HG02852 (cell line): ENCODE measurements around the gene ZFP90.
"Not testable (repeated sequence)": the region's sequence is repeated elsewhere in the genome, so short reads cannot be mapped to it uniquely, and the experiment has no call there.

ENCODE experiments used
- ATAC-seq: cut with Tn5 transposase; IDR thresholded peaks from one replicate; pipeline ENCODE4 v1.9.1; 2021; ENCODE audit warnings: mild to moderate bottlenecking, moderate library complexity; ENCODE audit not compliant: unreplicated experiment

Gene ZFP90

DNA sequence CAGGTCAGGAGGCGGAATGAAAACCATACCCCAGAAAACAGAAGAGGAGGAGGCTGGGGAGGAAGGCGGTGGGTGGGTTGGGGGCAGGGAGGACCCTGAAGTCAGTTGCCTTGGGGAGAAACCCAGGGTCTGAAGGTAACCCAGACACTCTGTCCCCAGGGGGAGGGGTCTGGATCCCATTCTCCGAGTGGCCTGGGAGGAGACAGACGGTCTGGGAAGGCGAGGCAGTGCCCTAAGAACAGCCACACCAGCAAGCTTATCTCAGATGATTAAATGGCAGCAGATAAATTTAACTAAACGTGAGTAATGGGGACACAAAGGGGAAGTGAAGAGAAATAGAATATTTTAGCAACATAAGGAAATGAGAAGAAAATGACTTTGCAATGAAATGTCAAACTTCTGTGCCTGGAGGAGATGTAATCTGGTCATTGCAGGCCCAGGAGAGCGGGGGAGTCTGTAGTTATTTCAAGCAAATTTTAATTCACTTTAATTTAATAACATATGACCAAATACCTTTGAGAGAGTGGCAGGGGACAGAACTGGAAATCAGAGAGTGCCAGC lies 21.4 kb upstream of the ZFP90 start:
- no peak for ATAC-seq

DNA sequence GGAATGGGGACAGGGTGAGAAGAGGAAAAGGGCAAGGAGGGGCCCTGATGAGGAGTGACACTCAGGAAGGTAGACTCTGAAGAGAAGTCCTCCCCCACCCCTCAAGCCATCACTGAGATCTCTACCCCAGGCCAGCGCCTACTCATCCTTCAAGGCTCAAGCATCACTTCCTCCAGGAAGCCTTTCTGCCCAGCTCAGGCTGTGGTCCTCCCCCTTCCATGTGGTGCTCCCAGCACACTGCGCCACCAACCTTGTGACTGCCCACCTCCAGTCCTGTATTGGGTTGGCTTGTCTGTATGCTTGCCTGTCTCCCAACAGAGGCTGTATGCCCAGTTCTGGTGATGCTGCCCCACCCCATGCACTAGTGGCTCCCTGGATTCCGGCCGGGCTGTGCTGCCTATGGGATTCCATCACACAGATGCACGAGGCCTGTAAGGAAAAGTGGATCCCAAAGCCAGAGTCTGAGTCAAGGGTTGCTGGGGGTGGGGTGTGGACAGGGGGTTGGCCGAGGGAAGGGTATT lies 19.8 kb upstream of the ZFP90 start:
- ATAC-seq = no peak

DNA sequence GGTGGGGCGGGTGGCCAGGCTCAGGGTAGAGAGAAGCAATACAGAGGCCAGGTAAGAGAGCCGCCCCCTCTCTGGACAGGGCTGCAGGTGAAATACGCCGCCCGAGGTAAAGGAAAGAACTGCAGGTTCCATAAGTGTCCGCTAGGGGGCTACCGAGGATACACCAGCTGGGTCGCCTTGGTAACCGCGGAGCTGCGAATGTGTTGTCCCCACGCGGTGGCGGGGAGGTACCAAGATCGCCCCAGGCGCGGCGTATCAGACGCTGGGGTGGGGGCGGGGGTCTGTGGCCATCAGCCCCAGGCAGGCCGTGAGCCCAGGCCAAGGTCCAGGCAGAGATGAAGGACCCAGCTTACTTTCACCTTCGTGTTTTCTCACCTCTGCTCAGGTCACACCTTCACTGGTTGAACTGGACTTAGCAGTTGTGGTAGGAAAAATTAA lies 18.4 kb upstream of the ZFP90 start:
- peak; percentile 80 for ATAC-seq

DNA sequence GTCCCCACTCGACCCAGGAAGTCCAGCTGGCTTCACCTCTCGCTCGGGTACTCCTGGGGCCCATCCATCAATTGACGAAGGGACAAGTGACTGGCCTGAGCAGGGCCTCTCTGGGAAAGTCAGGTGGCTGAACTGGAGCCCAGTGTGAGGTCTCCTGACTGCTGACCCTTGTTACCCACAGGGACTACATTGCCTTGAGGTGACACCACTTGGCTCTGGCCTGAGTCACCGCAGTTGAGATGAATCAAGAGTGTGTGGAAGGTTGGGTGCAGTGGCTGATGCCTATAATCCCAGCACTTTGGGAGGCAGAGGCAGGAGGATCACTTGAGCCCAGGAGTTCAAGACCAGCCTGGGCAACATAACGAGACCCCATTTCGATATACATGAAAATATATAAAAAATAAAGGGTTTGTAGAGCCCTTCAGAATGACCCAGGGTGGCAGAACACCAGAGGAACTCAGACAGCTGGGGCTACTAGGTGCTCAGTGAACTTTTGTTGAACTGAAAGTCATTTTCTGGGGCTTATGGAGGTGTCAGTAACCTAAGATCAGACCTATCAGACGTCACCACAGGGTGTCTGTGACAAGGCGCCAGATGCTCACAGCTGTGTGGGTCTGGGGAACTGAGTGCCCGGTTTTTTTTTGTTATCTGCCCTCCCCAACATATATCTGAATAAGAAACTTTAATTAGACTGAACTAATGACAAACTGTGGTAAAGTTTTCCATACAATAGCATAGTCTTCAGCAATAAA lies 14.8 kb upstream of the ZFP90 start:
- ATAC-seq = no peak

DNA sequence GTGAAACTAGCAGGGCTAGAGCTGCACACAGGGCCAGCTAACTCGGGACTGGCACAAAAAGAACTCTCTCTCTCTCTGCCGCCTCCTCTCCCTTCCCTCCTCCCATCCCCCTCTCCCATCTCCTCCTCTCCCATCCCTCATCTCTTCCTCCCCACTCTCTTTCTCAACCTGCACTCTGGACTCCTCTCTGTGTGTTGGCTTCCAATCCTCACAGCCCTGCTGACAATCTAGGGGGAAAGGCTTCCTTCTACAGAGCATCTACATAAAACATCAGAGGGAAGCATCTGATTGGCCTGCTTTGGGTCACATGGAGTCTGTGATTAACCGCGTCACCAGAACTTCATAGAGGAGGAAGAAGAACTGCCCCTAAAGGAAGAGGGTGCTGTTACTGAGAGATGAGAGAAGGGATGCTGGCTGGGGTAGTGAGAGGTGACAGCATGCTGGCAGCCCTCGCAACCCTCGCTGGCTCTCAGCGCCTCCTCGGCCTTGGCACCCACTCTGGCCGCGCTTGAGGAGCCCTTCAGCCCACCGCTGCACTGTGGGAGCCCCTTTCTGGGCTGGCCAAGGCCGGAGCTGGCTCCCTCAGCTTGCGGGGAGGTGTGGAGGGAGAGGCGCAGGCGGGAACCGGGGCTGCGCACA lies 12.8 kb upstream of the ZFP90 start:
- ATAC-seq = no peak

DNA sequence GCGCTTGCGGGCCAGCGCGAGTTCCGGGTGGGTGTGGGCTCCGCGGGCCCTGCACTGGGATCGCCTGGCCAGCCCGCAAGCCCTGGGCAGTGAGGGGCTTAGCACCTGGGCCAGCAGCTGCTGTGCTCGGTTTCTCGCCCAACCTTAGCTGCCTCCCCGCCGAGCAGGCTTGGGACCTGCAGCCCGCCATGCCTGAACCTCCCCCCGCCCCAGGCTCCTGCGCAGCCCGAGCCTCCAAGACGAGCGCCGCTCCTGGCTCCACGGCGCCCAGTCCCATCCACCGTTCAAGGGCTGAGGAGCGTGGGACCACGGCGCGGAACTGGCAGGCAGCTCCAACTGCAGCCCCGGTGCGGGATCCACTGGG lies 12.3 kb upstream of the ZFP90 start:
- no peak for ATAC-seq

DNA sequence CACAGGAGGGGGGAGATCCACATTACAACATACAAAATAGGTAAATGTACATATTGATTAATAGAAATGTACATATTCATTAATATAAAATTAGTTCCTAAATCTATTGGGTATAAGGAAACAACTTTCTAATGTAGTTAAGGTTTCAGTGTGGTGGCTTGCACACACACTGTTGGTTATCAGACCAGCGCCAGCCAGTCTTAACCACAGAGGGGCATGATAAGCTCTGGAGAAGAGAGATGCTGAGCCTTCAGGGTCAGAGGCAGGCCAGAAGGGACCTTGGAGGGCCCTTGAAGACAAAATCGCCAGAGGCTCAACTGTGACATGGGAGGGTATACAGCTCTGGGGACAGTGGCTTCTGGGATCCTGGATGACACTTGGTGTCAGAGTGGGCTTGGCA lies 10.9 kb upstream of the ZFP90 start:
- ATAC-seq = no peak

DNA sequence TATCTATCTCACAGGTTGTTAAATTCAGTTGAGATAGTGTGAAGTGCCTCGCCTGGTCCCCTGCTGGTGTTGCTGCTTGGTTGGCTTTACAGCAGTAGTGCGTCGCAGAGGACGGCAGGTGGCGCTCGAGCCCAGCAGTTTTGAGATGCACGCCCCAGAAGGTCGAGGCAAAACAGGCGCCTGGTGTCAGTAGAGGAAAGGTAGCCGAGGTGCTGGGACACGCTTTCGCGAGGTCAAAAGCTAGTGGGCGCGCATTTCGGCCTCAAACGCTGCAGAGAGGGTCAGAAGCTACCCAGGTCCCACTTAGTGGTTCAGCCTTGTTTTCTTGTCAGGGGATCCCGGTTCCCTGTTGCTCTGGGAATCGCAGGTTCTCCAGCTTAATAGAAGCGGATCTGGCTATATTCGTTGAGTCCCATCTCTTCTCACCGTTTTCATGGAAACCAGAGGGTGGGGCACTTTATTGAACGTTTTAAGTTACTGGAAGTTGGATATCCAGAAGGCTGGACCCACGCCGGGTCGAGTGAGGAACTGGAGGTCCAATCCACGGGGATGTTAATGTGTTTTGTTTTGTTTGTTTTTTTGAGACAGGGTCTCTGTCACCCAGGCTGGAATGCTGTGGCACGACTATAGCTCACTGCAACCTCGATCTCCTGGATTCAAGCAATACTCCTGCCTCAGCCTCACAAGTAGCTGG lies 10.3 kb upstream of the ZFP90 start:
- ATAC-seq = peak; percentile 71

DNA sequence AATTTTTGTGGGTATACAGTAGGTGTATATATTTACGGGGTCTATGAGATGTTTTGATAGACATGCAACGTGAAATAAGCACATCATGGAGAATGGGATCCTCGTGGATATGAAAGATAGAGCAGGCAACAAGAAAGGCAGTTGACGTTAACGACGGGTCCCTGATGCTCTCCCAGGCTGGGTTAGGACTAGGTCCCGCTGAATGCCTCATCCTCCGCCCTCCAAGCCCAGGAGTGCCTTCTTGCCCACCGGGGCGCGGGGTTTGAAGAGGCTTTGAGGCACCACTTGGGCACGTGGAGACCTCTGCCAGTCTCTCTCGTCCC lies 9.5 kb upstream of the ZFP90 start:
- peak; percentile 20 for ATAC-seq

DNA sequence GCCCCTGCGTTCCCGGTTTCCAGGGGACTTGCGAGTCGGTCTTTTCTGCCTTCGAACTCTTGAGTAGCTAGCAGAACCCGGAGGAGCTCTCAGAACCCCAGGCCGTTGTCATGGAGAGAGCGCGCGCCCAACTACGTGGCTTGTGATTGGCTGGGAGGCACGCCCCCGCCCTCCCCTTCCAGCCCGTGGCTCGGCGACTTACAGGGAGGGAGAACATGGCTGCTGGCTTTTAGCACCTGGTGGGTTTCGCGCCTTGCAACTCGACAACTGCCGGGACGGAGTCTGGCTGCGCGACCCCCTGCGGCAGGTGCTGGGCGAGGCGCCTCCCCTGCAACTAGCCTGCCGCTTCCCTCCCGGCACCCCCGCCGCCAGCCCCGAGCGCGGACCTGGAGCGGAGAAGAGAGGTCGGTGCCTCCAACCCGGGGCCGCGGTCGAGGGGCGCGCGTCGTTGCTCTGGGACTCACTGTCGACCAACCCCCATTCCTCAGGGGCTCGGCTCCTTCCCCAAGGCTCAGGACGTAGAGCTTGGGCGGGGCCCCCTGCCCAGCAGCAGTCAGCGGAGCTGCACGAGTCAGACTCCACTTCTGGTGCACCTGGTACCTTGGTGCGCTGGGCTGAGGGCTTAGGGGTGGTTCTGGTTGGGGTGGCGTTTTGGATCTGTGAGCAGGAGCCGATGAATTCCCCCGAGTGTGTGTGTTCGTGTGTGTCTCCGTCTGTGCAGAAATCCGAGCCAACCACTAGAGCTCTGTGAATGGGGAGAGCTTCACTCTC lies 9.0 kb upstream of the ZFP90 start:
- ATAC-seq = peak; percentile 89

DNA sequence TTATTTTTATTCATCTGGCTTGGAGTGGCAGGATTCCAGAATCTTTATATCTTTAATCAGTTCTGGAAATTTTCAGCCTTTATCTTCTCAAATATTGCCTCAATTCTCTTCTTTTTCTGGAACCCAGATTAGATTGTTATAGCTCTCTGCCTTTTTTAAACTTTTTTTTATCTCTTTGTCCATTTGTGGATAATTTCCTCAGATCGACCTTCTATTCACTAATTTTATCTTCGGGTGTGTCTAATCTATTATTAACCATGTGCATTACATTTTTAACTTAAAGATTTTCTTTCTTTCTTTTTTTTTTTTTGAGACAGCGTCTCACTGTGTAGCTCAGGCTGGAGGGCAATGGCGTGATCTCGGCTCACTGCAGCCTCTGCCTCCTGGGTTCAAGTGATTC lies 5.2 kb upstream of the ZFP90 start:
- no peak for ATAC-seq

DNA sequence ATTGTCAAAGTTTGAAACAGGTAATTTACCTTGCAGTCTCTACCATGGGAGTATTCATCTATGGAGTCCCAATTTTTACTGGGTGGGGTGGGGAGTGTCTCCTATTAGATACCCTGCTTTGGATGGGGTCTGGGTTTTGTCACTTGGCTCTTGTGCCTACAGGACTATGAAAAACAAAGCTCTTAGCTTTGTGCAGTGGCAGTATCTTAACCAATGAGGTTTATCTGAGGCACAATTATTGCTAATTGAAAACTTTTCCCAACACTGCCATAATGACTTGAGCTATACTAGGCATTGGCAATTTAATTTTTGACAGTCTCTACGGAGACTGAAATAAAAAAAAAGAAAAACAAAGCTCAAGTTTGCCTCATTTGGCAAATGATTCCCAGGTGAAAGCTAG lies 3.8 kb upstream of the ZFP90 start:
- ATAC-seq = no peak

DNA sequence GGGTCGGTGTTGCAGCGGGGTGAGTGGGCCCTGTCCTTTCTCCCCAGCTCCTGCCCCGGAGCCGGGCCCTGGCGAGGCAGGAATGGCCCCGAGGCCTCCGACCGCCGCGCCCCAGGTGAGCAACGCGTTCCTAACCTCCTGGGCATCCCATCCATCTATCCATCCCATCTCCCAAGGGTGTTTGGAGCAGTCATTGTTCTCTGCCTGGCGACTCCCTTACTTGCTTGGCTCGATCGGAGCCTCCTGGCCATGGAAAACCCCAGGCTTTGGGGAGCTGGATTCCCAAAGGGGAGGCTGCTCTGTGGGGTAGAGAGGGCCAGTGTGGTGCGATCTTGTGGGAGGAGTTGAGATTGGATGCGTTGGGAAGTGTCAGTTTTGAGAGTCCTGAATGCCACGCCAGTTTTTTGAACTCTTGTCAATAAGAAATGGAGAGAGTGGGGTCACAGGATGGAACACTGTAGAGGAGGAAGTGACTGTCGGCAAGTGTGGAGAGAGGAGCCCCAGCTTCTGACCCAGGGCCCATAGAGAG lies 684 bp downstream of the ZFP90 start:
- ATAC-seq = peak; percentile 13

DNA sequence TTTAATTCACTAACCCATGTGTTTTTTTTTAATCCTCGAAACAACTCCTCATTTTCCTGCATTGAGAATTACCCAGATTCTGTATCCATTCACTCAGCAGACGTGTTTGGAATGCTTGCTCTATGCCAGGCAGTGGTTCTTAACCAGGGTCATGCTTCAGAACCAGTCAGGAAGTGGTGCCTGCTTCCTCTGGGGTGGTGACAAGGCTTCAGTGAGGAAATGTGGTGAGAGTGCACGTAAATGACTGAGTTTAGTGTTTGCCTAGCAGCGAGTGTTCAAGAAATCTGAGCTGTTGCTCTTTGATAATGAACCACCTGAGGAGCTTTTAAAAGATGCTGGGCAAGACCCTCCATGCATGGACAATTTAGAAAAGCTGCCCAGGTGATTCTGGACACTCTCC lies 9.9 kb downstream of the ZFP90 start:
- ATAC-seq = no peak

DNA sequence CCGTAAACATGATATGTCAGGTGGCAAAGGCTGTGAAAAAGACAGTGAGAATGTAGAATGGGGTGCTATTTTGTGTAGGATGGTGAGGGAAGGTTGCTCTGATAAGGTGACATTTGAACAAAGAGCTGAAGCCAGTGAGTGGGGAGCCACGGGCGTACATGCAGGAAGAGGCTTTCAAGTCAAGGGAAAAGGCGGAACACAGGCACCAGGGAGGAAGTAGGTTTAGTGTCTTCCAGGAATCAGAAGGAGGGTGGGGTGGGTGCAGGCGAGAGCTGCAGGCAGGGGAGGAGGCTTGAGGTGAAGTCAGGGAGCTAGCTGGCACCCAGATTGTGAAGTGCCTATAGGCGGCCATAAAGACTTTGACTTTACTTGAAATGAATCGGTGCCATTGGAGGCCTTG lies 14.1 kb downstream of the ZFP90 start:
- no peak for ATAC-seq

DNA sequence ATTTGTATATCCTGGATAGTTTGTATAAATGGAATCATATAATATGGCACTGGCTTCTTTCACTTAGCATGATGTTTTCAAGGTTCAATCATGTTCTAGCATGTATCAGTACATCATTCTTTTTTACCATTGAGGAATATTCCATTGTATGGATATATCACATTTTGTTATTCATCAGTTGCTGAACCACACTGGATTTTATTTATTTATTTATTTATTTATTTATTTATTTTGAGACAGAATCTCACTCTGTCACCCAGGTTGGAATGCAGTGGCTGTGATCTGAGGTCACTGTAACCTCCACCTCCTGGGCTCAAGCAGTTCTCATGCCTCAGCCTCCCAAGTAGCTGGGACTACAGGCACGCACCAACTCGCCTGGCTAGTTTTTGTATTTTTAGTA lies 21.2 kb downstream of the ZFP90 start:
- ATAC-seq = not testable (repeated sequence)

DNA sequence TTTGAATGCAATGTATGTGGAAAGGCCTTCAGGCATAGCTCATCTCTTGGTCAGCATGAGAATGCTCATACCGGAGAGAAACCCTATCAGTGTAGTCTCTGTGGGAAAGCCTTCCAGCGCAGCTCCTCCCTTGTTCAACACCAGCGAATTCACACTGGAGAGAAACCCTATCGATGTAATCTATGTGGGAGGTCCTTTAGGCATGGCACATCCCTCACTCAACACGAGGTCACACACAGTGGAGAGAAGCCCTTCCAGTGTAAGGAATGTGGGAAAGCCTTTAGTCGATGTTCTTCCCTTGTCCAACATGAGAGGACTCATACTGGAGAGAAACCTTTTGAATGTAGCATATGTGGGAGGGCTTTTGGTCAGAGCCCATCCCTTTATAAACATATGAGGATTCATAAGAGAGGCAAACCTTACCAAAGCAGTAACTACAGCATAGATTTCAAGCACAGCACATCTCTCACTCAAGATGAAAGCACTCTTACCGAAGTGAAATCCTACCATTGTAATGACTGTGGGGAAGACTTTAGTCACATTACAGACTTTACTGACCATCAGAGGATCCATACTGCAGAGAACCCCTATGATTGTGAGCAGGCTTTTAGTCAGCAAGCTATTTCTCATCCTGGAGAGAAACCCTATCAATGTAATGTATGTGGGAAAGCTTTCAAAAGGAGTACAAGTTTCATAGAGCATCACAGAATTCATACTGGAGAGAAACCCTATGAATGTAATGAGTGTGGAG lies 24.7 kb downstream of the ZFP90 start:
- no peak for ATAC-seq

DNA sequence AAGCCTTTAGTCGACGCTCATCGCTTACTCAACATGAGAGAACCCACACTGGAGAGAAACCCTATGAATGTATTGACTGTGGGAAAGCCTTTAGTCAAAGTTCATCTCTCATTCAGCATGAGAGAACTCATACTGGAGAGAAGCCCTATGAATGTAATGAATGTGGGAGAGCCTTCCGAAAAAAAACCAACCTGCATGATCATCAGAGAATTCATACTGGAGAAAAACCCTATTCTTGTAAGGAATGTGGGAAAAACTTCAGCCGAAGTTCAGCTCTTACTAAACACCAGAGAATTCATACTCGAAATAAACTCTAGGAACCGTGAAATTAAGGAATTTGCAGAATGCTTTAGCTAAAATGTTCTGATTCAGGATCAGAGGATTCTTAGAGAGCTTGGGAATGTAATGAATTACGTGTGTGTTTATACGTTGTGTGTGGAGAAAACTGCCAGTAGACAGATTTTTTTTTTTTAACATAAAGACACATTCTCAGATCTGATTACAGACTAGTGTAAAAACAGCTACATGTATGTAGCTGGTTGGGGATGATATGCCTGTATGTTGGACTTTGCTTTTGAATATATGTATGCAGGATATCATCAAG lies 25.4 kb downstream of the ZFP90 start:
- no peak for ATAC-seq

DNA sequence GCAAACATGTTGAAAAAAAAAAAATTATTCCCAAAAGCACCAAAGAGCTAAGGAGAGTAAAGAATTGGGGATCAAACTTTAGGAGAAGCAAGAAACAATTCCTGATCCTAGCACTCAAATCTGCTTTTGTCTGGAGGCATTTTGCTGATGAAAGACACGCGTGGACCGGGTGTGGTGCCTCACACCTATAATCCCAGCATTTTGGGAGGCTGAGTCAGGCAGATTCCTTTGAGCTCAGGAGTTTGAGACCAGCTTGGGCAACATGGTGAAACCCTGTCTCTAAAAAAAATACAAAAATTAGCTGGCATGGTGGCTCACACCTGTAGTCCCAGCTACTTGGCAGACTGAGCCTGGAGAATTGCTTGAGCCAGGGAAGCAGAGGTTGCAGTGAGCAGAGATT lies 35.4 kb downstream of the ZFP90 start:
- ATAC-seq = no peak

DNA sequence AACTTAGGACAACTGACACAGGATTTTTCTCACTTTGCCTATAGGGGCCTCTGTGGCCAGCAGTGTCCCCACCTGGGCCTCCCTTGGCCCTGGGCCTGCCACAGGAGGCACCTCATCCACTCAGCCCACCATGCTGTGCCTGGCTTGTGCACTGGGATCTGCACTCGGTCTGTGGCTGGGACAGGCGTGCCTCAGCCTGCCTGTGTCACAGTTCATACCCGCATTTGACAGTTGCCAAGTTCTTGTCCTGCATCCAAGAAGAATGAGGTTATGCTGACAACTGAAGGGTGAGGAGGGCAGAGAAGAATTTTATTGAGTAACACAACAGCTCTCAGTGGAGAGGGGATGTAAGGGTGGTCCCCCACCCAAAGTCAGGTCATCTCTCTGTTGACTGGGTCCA lies 36.0 kb downstream of the ZFP90 start:
- ATAC-seq = no peak
